Progenitor cell of endocrine pancreas (in vitro differentiated cells): Measurements from ENCODE around the gene ATG7. TPM values are rescaled to one million over a fixed set of nuclear protein-coding genes. Genes with fewer than 3 reads are reported as not detected.
A peak's percentile ranks its signal among the peaks of the same experiment; 100 is the strongest.

ENCODE experiments used
- DNase-seq: peaks from one replicate; pipeline ENCODE4 v3.0.0; 2021; ENCODE audit warnings: low spot score; ENCODE audit not compliant: unreplicated experiment
- H3K27ac Mint-ChIP-seq: 2 replicates; pipeline ENCODE4 v1.8.0; 2021; ENCODE audit warnings: mild to moderate bottlenecking, moderate library complexity, mixed read lengths
- H3K27me3 Mint-ChIP-seq: 2 replicates; pipeline ENCODE4 v1.8.0; 2021; ENCODE audit warnings: mixed read lengths
- H3K36me3 Mint-ChIP-seq: 2 replicates; pipeline ENCODE4 v1.8.0; 2022; ENCODE audit warnings: mixed read lengths; ENCODE audit not compliant: insufficient read depth
- H3K4me1 Mint-ChIP-seq: 2 replicates; pipeline ENCODE4 v1.8.0; 2021; ENCODE audit warnings: low read depth, mixed read lengths
- H3K4me3 Mint-ChIP-seq: 2 replicates; pipeline ENCODE4 v1.8.0; 2021; ENCODE audit warnings: low read depth, mild to moderate bottlenecking, moderate library complexity, mixed read lengths
- H3K9me3 Mint-ChIP-seq: 2 replicates; pipeline ENCODE4 v1.8.0; 2021; ENCODE audit warnings: low read depth, mixed read lengths
- total RNA-seq: library from RNA; stranded (reverse); gene quantifications from 2 replicates; pipeline ENCODE4 v1.2.1, GENCODE V29; 2021
- TF ChIP-seq, protein P1 (sequence below): fragments of 200-600 bp; sonication (generic); IDR thresholded peaks from one replicate; pipeline ENCODE4 v1.5.0; 2021; ENCODE audit warnings: antibody characterized with exemption, mild to moderate bottlenecking; ENCODE audit not compliant: unreplicated experiment

Gene ATG7
- total RNA-seq, 1 donor from 2014 or later, result 29.1 TPM

DNA sequence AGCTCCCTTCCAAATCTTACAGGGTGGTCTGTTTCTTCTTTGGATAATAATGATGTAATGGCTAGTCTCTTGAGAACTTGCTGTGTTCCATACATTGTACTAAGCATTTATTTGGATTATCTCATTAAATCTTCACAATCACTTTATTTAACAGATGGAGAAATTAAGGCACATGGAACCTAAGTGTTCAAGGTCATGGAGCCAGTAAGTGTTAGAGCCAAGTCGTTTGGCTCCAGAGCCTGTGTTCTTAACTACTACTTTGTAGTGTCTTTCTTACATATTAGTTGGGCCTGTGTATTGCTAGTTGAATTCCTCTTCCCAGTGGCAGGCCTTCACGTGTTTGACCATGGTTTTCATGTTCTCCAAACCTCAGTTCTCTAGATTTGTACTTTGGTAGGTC, 177.8 kb downstream of the ATG7 start:
- Mint-ChIP-seq H3K36me3 (no peaks in the 10 kb centered on the region), H3K4me3 (no peak overlapping the region), H3K27ac (no peak overlapping the region), H3K4me1 (no peaks in the 10 kb centered on the region), H3K27me3 (no peaks in the 10 kb centered on the region), H3K9me3 (no peaks in the 10 kb centered on the region)
- DNase-seq, result no peak
- TF ChIP-seq, protein P1, sequence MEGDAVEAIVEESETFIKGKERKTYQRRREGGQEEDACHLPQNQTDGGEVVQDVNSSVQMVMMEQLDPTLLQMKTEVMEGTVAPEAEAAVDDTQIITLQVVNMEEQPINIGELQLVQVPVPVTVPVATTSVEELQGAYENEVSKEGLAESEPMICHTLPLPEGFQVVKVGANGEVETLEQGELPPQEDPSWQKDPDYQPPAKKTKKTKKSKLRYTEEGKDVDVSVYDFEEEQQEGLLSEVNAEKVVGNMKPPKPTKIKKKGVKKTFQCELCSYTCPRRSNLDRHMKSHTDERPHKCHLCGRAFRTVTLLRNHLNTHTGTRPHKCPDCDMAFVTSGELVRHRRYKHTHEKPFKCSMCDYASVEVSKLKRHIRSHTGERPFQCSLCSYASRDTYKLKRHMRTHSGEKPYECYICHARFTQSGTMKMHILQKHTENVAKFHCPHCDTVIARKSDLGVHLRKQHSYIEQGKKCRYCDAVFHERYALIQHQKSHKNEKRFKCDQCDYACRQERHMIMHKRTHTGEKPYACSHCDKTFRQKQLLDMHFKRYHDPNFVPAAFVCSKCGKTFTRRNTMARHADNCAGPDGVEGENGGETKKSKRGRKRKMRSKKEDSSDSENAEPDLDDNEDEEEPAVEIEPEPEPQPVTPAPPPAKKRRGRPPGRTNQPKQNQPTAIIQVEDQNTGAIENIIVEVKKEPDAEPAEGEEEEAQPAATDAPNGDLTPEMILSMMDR, result no peak

DNA sequence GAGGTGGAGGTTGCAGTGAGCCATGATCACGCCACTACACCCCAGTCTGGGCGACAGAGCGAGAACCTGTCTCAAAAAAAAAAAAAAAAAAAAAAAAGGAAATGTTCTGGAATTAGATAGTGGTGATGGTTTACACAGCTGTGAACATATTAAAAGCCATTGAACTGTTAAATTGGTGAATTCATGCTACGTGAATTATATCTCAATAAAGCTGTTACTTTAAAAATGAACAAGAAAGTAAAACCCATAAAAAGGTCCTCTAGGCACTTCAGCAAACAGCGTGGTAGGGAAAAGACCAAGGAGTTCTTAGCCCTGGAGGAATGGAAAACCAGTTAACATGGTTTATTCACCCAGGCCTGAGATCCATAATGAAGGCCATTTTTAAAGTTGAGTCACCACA, 180.1 kb downstream of the ATG7 start:
- no peak for DNase-seq
- Mint-ChIP-seq H3K36me3 (no peaks in the 10 kb centered on the region), H3K9me3 (no peaks in the 10 kb centered on the region), H3K27ac (no peak overlapping the region), H3K4me3 (no peak overlapping the region), H3K27me3 (no peaks in the 10 kb centered on the region), H3K4me1 (no peaks in the 10 kb centered on the region)
- TF ChIP-seq, protein P1, result no peak

DNA sequence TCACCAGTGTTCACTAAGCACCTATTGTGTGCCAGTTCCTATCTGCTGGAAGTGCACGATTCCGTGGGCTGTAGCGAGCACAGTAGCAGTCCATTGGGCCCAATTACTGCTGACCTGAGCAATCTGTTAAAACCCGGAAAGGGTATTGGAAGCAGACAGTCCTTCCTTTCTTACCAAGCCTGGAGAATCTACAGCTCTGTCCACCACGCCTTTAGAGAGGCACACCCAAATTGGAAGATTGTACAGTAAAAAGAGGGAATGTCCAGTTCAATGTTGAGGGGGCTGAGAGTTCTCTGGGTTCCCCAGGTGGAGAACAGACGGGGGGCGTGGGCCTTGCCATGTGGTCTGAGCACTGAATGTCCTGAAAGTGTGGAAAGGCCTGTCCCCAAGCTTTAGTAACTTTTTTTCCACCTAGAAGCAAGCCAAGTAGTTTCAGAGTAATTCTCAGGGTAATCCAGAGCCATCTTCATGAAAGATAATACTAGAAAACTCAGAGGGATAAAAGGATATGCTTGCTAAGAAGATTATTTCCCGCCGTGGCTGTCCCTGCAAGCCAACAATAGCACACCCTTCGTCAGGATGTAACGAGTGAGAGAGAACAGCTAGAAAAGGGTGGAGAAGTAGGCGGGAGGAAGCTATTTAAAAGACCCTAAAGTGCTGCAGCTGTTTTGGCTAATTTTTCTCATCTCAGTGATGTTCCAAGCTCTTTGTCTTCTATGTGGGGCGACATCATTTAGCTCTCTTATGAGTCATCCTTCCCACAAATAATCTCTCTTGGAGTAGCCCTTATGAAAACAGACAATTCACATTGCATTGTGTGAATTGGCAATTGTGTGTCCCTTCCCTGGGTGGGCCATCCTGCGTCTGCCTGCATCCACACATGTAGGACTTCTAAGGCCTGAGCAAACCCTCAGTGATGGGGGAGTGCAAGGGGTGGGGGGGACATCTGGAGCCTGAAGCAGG, 181.0 kb downstream of the ATG7 start:
- Mint-ChIP-seq H3K9me3 (no peaks in the 10 kb centered on the region), H3K27me3 (no peaks in the 10 kb centered on the region), H3K4me3 (no peak overlapping the region), H3K4me1 (no peaks in the 10 kb centered on the region), H3K36me3 (no peaks in the 10 kb centered on the region), H3K27ac (peak overlapping the region; percentile 65)
- DNase-seq, result no peak
- TF ChIP-seq, protein P1, result no peak

DNA sequence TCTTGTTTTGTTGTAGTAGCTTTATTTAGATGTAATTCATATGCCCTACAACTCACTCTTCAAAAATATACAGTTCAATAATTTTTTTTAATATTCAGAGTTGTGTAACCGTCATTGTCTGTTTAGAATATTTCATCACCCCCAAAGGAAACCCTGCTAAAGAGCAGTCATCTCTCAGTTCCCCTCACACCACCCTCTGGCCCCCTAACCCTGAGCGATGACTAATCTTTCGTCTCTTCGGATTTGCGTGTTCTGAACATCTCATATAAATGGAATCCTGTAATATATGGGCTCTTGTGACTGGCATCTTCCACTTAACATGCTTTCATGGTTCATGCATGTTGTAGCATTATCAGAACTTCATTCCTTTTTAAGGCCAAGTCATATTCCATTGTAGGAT, 183.8 kb downstream of the ATG7 start:
- H3K9me3 Mint-ChIP-seq, result no peaks in the 10 kb centered on the region
- no peaks in the 10 kb centered on the region for H3K27me3 Mint-ChIP-seq
- H3K36me3 Mint-ChIP-seq, result no peaks in the 10 kb centered on the region
- TF ChIP-seq, protein P1, result no peak
- DNase-seq, result no peak
- no peaks in the 10 kb centered on the region for H3K4me1 Mint-ChIP-seq
- no peak overlapping the region for H3K4me3 Mint-ChIP-seq
- no peak overlapping the region for H3K27ac Mint-ChIP-seq

DNA sequence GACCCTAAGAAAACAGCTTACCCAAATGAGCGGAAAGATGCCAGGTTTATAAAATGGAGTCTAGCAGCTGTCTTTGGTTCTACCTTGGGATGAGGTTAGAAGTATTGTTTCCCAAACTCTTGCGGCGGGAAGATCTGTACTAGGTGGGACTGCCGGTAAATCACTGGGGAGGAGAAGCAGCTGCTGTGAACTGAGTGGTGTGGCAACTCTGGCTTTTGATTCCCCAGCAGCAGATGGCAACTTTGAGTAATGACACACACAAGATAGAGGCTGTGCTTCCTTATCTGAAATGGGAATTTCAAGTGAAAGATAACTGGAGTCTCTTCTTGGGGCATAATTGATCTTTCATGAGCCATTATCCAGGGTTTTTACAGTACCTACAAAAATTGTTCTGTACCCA, 184.9 kb downstream of the ATG7 start:
- TF ChIP-seq, protein P1, result no peak
- H3K27ac Mint-ChIP-seq, result no peak overlapping the region
- no peak for DNase-seq
- no peaks in the 10 kb centered on the region for H3K9me3 Mint-ChIP-seq
- no peaks in the 10 kb centered on the region for H3K4me1 Mint-ChIP-seq
- no peaks in the 10 kb centered on the region for H3K27me3 Mint-ChIP-seq
- H3K4me3 Mint-ChIP-seq, result no peak overlapping the region
- H3K36me3 Mint-ChIP-seq, result no peaks in the 10 kb centered on the region
